HepG2 (cell line): ENCODE data around the gene SLX4. TPM values are rescaled to one million over a fixed set of nuclear protein-coding genes. Genes with fewer than 3 reads are reported as not detected.
A peak's percentile ranks its signal among the peaks of the same experiment; 100 is the strongest.

ENCODE experiments used
- CREB1 ChIP-seq, 2 experiments: fragments of 450-650 bp in 1 of 2; IDR thresholded peaks; 2 replicates each; pipeline ENCODE4 v1.6.1; 2016 to 2017; ENCODE audit warnings: control low read depth in 1 of 2, mild to moderate bottlenecking in 1 of 2, missing compliant biosample characterization in 1 of 2, missing genetic modification characterization in 1 of 2
- CREBL2 ChIP-seq: sonication (generic); formaldehyde crosslinking; IDR thresholded peaks from 2 replicates; pipeline ENCODE4 v1.8.1; 2023; ENCODE audit warnings: missing genetic modification reagents, mild to moderate bottlenecking, borderline replicate concordance
- HNF4G ChIP-seq, 2 experiments: sonication (generic) in 1 of 2; formaldehyde crosslinking in 1 of 2; IDR thresholded peaks; 2 replicates each; pipeline versions ENCODE4 v1.4.0 to v1.6.1; 2011 to 2020; ENCODE audit warnings: borderline replicate concordance in 2 of 2, low read depth in 2 of 2, mild to moderate bottlenecking in 2 of 2, low read length in 1 of 2, missing genetic modification reagents in 1 of 2, moderate library complexity in 1 of 2
- IKZF4 ChIP-seq: sonication (generic); formaldehyde crosslinking; IDR thresholded peaks from 2 replicates; pipeline ENCODE4 v1.5.1; 2020; ENCODE audit warnings: borderline replicate concordance, mild to moderate bottlenecking, low read depth, missing genetic modification reagents; ENCODE audit errors: not compliant biosample characterization
- KAT2B ChIP-seq: fragments of 150-350 bp; IDR thresholded peaks from 2 replicates; pipeline ENCODE4 v1.6.1; 2014; ENCODE audit warnings: low read depth, low read length, borderline replicate concordance
- PLRG1 ChIP-seq: fragments of 450-650 bp; conservative IDR thresholded peaks from 2 replicates; pipeline ENCODE4 v1.6.1; 2016
- PRDM15 ChIP-seq: sonication (generic); formaldehyde crosslinking; IDR thresholded peaks from 2 replicates; pipeline ENCODE4 v1.4.0; 2020; ENCODE audit warnings: missing genetic modification reagents
- REL ChIP-seq: sonication (generic); formaldehyde crosslinking; conservative IDR thresholded peaks from 2 replicates; pipeline ENCODE4 v1.8.0; 2022; ENCODE audit warnings: mild to moderate bottlenecking, missing genetic modification reagents, moderate library complexity
- SNAPC5 ChIP-seq: sonication (generic); formaldehyde crosslinking; IDR thresholded peaks from 2 replicates; pipeline ENCODE4 v1.8.1; 2023; ENCODE audit warnings: mild to moderate bottlenecking, missing genetic modification reagents, borderline replicate concordance
- SPEN ChIP-seq: sonication (generic); formaldehyde crosslinking; IDR thresholded peaks from 2 replicates; pipeline ENCODE4 v1.5.1; 2020; ENCODE audit warnings: low read depth, mild to moderate bottlenecking, missing genetic modification reagents
- TRIM24 ChIP-seq: sonication (generic); formaldehyde crosslinking; IDR thresholded peaks from 2 replicates; pipeline ENCODE4 v1.8.0; 2022; ENCODE audit warnings: mild to moderate bottlenecking, missing genetic modification reagents
- U2AF1 ChIP-seq: fragments of 200-400 bp; formaldehyde crosslinking; optimal IDR thresholded peaks from 2 replicates; pipeline ENCODE3; 2017; ENCODE audit warnings: mild to moderate bottlenecking, low read depth, low read length
- ZBTB21 ChIP-seq: sonication (generic); formaldehyde crosslinking; IDR thresholded peaks from 2 replicates; pipeline ENCODE4 v1.4.0; 2020; ENCODE audit warnings: missing genetic modification reagents
- ZNF143 ChIP-seq: sonication (generic); formaldehyde crosslinking; IDR thresholded peaks from 2 replicates; pipeline ENCODE4 v1.4.0; 2020; ENCODE audit warnings: missing genetic modification reagents
- ZNF34 ChIP-seq: sonication (generic); formaldehyde crosslinking; IDR thresholded peaks from 2 replicates; pipeline ENCODE4 v1.4.0; 2020; ENCODE audit warnings: mild to moderate bottlenecking, missing genetic modification reagents, borderline replicate concordance
- polyA plus RNA-seq, 8 experiments: library from polyadenylated mRNA; depleted of rRNA in 3 of 8; stranded (reverse) in 7 of 8; unstranded in 1 of 8; fragments of >200 nt; fragmentation: Illumina TruSeq in 4 of 8; extraction: Trizol in 4 of 8; gene quantifications; 2 replicates each; pipeline versions ENCODE4 v1.2.1 to v1.2.3, GENCODE V29; 2011 to 2016; ENCODE audit warnings: low read depth in 4 of 8, missing spikeins in 1 of 8, mixed read lengths in 1 of 8; ENCODE audit not compliant: insufficient read depth in 1 of 8
- total RNA-seq, 5 experiments: library from RNA; depleted of rRNA; stranded (reverse); fragments of >200 nt; fragmentation: Illumina TruSeq; extraction: Trizol; gene quantifications; 2 replicates each; pipeline ENCODE4 v1.2.3, GENCODE V29; 2016; ENCODE audit warnings: low read depth in 1 of 5
- TF ChIP-seq, protein P1 (sequence below): sonication (generic); formaldehyde crosslinking; IDR thresholded peaks from 2 replicates; pipeline ENCODE4 v1.5.1; 2020; ENCODE audit warnings: missing genetic modification reagents, mild to moderate bottlenecking, borderline replicate concordance
- TF ChIP-seq, protein P2 (sequence below): sonication (generic); formaldehyde crosslinking; IDR thresholded peaks from 2 replicates; pipeline ENCODE4 v1.5.0; 2020; ENCODE audit warnings: mild to moderate bottlenecking, missing genetic modification reagents
- TF ChIP-seq, protein P3 (sequence below): sonication (generic); formaldehyde crosslinking; conservative IDR thresholded peaks from 2 replicates; pipeline ENCODE4 v1.4.0; 2020; ENCODE audit warnings: missing genetic modification reagents

The SLX4 gene
- total and polyA plus RNA-seq, 2 of the 13 experiments (the other 11 are each of a cell fraction or from before 2014, with no cell fraction given): 1.1 to 3.6 TPM

GRCh38 chr16:3640207-3640606 is 28.8 kb upstream of the SLX4 start (continued):
- TF ChIP-seq PLRG1 (no peak), ZNF143 (CRISPR knock-in tag) (no peak), U2AF1 (no peak), HNF4G (IDR thresholded peaks at IDR 0.05; ENCODE audit: borderline replicate concordance, low read depth, low read length) (peak; percentile 29; the same call in 1 of the 2 replicates), HNF4G (CRISPR knock-in tag; IDR thresholded peaks at IDR 0.05; ENCODE audit: borderline replicate concordance, low read depth) (no peak; the same call in 1 of the 2 replicates), KAT2B (no peak), PRDM15 (CRISPR knock-in tag) (no peak), SPEN (CRISPR knock-in tag) (no peak; the same call in 1 of the 2 replicates), SNAPC5 (CRISPR knock-in tag) (no peak), IKZF4 (no peak), TRIM24 (CRISPR knock-in tag) (no peak), ZBTB21 (no peak), REL (CRISPR knock-in tag) (no peak), ZNF34 (CRISPR knock-in tag) (no peak), CREB1 (IDR thresholded peaks at IDR 0.05) (no peak), CREB1 (CRISPR knock-in tag; IDR thresholded peaks at IDR 0.05) (no peak), CREBL2 (CRISPR knock-in tag) (no peak)
- TF ChIP-seq, protein P1, sequence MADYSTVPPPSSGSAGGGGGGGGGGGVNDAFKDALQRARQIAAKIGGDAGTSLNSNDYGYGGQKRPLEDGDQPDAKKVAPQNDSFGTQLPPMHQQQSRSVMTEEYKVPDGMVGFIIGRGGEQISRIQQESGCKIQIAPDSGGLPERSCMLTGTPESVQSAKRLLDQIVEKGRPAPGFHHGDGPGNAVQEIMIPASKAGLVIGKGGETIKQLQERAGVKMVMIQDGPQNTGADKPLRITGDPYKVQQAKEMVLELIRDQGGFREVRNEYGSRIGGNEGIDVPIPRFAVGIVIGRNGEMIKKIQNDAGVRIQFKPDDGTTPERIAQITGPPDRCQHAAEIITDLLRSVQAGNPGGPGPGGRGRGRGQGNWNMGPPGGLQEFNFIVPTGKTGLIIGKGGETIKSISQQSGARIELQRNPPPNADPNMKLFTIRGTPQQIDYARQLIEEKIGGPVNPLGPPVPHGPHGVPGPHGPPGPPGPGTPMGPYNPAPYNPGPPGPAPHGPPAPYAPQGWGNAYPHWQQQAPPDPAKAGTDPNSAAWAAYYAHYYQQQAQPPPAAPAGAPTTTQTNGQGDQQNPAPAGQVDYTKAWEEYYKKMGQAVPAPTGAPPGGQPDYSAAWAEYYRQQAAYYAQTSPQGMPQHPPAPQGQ: no peak
- TF ChIP-seq, protein P2, sequence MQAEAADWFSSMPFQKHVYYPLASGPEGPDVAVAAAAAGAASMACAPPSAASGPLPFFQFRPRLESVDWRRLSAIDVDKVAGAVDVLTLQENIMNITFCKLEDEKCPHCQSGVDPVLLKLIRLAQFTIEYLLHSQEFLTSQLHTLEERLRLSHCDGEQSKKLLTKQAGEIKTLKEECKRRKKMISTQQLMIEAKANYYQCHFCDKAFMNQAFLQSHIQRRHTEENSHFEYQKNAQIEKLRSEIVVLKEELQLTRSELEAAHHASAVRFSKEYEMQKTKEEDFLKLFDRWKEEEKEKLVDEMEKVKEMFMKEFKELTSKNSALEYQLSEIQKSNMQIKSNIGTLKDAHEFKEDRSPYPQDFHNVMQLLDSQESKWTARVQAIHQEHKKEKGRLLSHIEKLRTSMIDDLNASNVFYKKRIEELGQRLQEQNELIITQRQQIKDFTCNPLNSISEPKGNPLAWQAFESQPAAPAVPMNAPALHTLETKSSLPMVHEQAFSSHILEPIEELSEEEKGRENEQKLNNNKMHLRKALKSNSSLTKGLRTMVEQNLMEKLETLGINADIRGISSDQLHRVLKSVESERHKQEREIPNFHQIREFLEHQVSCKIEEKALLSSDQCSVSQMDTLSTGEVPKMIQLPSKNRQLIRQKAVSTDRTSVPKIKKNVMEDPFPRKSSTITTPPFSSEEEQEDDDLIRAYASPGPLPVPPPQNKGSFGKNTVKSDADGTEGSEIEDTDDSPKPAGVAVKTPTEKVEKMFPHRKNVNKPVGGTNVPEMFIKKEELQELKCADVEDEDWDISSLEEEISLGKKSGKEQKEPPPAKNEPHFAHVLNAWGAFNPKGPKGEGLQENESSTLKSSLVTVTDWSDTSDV (CRISPR knock-in tag): no peak
- TF ChIP-seq, protein P3, sequence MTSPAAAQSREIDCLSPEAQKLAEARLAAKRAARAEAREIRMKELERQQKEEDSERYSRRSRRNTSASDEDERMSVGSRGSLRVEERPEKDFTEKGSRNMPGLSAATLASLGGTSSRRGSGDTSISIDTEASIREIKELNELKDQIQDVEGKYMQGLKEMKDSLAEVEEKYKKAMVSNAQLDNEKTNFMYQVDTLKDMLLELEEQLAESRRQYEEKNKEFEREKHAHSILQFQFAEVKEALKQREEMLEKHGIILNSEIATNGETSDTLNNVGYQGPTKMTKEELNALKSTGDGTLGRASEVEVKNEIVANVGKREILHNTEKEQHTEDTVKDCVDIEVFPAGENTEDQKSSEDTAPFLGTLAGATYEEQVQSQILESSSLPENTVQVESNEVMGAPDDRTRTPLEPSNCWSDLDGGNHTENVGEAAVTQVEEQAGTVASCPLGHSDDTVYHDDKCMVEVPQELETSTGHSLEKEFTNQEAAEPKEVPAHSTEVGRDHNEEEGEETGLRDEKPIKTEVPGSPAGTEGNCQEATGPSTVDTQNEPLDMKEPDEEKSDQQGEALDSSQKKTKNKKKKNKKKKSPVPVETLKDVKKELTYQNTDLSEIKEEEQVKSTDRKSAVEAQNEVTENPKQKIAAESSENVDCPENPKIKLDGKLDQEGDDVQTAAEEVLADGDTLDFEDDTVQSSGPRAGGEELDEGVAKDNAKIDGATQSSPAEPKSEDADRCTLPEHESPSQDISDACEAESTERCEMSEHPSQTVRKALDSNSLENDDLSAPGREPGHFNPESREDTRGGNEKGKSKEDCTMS (CRISPR knock-in tag): no peak
